ENCODE measurements around the gene POMP. TPM values are rescaled to one million over a fixed set of nuclear protein-coding genes. Genes with fewer than 3 reads are reported as not detected.
"Not testable (repeated sequence)": the region's sequence is repeated elsewhere in the genome, so short reads cannot be mapped to it uniquely, and the experiment has no call there.

The POMP gene
- total RNA-seq, 4 donors from 2014 or later, result 24.1 to 48.7 (median 35.5) TPM

GRCh38 chr13:28684257-28684656 lies 25.3 kb downstream of the POMP start:
- Histone ChIP-seq H3K27ac (no peak overlapping the region), H3K27me3 (no peaks in the 10 kb centered on the region), H3K4me1 (no peaks in the 10 kb centered on the region), H3K36me3 (peaks cover 10% of the 10 kb centered on the region), H3K4me3 (no peak overlapping the region), H3K9me3 (peaks cover under 1% of the 10 kb centered on the region)
- DNase-seq (ENCODE audit: low spot score in 2 of 2), result no peak
- WGBS, result 31% methylated on average over 6 of the region's 7 CpGs
- TF ChIP-seq EP300 (IDR thresholded peaks at IDR 0.05), result no peak
- TF ChIP-seq CTCF (IDR thresholded peaks at IDR 0.05), result no peak
- TF ChIP-seq POLR2AphosphoS5 (IDR thresholded peaks at IDR 0.05), result no peak
- no peak for TF ChIP-seq POLR2A (IDR thresholded peaks at IDR 0.05)

GRCh38 chr13:28685114-28685513 lies 26.2 kb downstream of the POMP start:
- no peaks in the 10 kb centered on the region for H3K4me1 ChIP-seq
- no peaks in the 10 kb centered on the region for H3K27me3 ChIP-seq
- H3K9me3 ChIP-seq, result peaks cover 6% of the 10 kb centered on the region
- H3K4me3 ChIP-seq, result no peak overlapping the region
- 89% methylated on average over 12 of the region's 12 CpGs for WGBS
- DNase-seq (ENCODE audit: low spot score in 2 of 2), result no peak
- peaks cover 5% of the 10 kb centered on the region for H3K36me3 ChIP-seq
- no peak for TF ChIP-seq POLR2AphosphoS5 (IDR thresholded peaks at IDR 0.05)
- H3K27ac ChIP-seq, result no peak overlapping the region

GRCh38 chr13:28685892-28686291 lies 27.0 kb downstream of the POMP start:
- no peaks in the 10 kb centered on the region for H3K27me3 ChIP-seq
- no peaks in the 10 kb centered on the region for H3K4me1 ChIP-seq
- H3K36me3 ChIP-seq, result no peaks in the 10 kb centered on the region
- DNase-seq (ENCODE audit: low spot score in 2 of 2), result no peak
- no peak overlapping the region for H3K27ac ChIP-seq
- H3K4me3 ChIP-seq, result no peak overlapping the region
- H3K9me3 ChIP-seq, result peaks cover 6% of the 10 kb centered on the region
- TF ChIP-seq POLR2A (IDR thresholded peaks at IDR 0.05), result no peak
- no peak for TF ChIP-seq EP300 (IDR thresholded peaks at IDR 0.05)
- WGBS, result 78% methylated on average over 3 of the region's 3 CpGs

GRCh38 chr13:28693605-28694491 lies 34.9 kb downstream of the POMP start:
- WGBS, result 41% methylated on average over 9 of the region's 11 CpGs
- H3K4me1 ChIP-seq; H3K4me3 ChIP-seq; H3K27me3 ChIP-seq; H3K27ac ChIP-seq; H3K36me3 ChIP-seq; H3K9me3 ChIP-seq; DNase-seq (ENCODE audit: low spot score in 2 of 2): not testable (repeated sequence)

- 100% methylated on average over 1 of the region's 1 CpG for WGBS
- no peak overlapping the region for H3K27ac ChIP-seq
- peaks cover 24% of the 10 kb centered on the region for H3K36me3 ChIP-seq
- TF ChIP-seq CTCF (IDR thresholded peaks at IDR 0.05), result no peak
- H3K9me3 ChIP-seq, result no peaks in the 10 kb centered on the region
- H3K4me1 ChIP-seq, result no peaks in the 10 kb centered on the region
- no peak for DNase-seq (ENCODE audit: low spot score in 2 of 2)
- H3K4me3 ChIP-seq, result no peak overlapping the region
- H3K27me3 ChIP-seq, result no peaks in the 10 kb centered on the region
Measured at GRCh38 chr13:28697441-28697840, 38.5 kb downstream of the POMP start.

GRCh38 chr13:28699246-28699645 lies 40.3 kb downstream of the POMP start:
- no peaks in the 10 kb centered on the region for H3K9me3 ChIP-seq
- DNase-seq (ENCODE audit: low spot score in 2 of 2), result no peak
- peaks cover 2% of the 10 kb centered on the region for H3K4me1 ChIP-seq
- 96% methylated on average over 1 of the region's 1 CpG for WGBS
- TF ChIP-seq POLR2A (IDR thresholded peaks at IDR 0.05) (no peak), POLR2AphosphoS5 (IDR thresholded peaks at IDR 0.05) (no peak), CTCF (IDR thresholded peaks at IDR 0.05) (no peak), EP300 (IDR thresholded peaks at IDR 0.05) (no peak)
- no peak overlapping the region for H3K4me3 ChIP-seq
- H3K27me3 ChIP-seq, result no peaks in the 10 kb centered on the region
- H3K27ac ChIP-seq, result no peak overlapping the region
- peaks cover 33% of the 10 kb centered on the region for H3K36me3 ChIP-seq

GRCh38 chr13:28704282-28704681 lies 45.4 kb downstream of the POMP start:
- H3K4me1 ChIP-seq, result peaks cover 9% of the 10 kb centered on the region
- H3K36me3 ChIP-seq, result peaks cover 27% of the 10 kb centered on the region
- no peak overlapping the region for H3K4me3 ChIP-seq
- TF ChIP-seq POLR2AphosphoS5 (IDR thresholded peaks at IDR 0.05) (no peak), EP300 (IDR thresholded peaks at IDR 0.05) (no peak)
- no peaks in the 10 kb centered on the region for H3K9me3 ChIP-seq
- no peak for DNase-seq (ENCODE audit: low spot score in 2 of 2)
- H3K27ac ChIP-seq, result no peak overlapping the region
- H3K27me3 ChIP-seq, result no peaks in the 10 kb centered on the region

Data from suprapubic skin (tissue), 4 donors.